Vagina (tissue), 2 donors: ENCODE results near the gene CLASP2.

Experiments
- POLR2A ChIP-seq, 2 donors: fragments of 450-650 bp; IDR thresholded peaks; one replicate each; pipeline ENCODE4 v1.6.1; 2017; ENCODE audit warnings: antibody characterized with exemption in 2 of 2, mild to moderate bottlenecking in 2 of 2, moderate library complexity in 2 of 2
- POLR2AphosphoS5 ChIP-seq, 2 donors: sonication (generic); formaldehyde crosslinking; IDR thresholded peaks; one replicate each; pipeline ENCODE4 v1.9.0; 2017; ENCODE audit warnings: antibody characterized with exemption in 2 of 2, mild to moderate bottlenecking in 2 of 2, low read depth in 1 of 2; ENCODE audit not compliant: insufficient read depth in 1 of 2
- TF ChIP-seq, protein P1 (sequence below), 3 experiments: fragments of 450-650 bp in 2 of 3; fragments of 200-600 bp in 1 of 3; sonication (generic) in 1 of 3; IDR thresholded peaks; one replicate each; pipeline ENCODE4 v1.5.1; 2017 to 2019; ENCODE audit warnings: antibody characterized with exemption in 3 of 3, mild to moderate bottlenecking in 2 of 3, moderate library complexity in 2 of 3

DNA sequence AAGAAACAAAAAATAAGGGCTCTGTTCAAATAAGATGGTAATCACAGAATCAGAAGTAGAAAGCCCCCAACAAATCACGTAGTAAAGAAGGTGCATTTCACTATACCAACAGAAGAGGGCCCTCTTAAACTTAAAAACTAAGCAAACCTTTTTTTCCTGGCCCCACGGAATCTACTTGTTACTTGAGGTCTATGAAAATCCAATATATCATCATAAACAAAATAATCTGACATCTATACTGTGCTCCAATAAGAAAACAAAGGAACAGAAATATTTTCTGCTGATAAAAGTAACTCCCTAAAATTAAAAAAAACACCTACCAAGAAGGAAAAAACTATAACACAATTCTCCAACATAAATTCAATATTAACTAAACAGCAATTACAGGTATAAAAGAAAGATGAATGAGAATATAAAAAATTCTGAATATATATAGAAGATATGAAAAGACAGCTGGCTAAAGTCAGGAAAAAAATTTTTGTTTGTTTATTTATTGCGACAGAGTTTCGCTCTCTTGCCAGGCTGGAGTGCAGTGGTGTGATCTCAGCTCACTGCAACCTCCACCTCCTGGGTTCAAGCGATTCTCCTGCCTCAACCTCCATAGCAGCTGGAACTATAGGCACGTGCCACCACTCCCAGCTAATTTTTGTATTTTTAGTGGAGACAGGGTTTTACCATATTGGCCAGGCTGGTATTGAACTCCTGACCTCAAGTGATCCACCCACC, 81.8 kb downstream of the CLASP2 start:
- TF ChIP-seq, protein P1, sequence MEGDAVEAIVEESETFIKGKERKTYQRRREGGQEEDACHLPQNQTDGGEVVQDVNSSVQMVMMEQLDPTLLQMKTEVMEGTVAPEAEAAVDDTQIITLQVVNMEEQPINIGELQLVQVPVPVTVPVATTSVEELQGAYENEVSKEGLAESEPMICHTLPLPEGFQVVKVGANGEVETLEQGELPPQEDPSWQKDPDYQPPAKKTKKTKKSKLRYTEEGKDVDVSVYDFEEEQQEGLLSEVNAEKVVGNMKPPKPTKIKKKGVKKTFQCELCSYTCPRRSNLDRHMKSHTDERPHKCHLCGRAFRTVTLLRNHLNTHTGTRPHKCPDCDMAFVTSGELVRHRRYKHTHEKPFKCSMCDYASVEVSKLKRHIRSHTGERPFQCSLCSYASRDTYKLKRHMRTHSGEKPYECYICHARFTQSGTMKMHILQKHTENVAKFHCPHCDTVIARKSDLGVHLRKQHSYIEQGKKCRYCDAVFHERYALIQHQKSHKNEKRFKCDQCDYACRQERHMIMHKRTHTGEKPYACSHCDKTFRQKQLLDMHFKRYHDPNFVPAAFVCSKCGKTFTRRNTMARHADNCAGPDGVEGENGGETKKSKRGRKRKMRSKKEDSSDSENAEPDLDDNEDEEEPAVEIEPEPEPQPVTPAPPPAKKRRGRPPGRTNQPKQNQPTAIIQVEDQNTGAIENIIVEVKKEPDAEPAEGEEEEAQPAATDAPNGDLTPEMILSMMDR (IDR thresholded peaks at IDR 0.05) = peak in 2 of 3 experiments; percentile 21 to 59
- TF ChIP-seq POLR2A (IDR thresholded peaks at IDR 0.05) (no peak), POLR2AphosphoS5 (IDR thresholded peaks at IDR 0.05; ENCODE audit: insufficient read depth in 1 of 2, low read depth in 1 of 2) (no peak)
